Activated CD4-positive, alpha-beta T cell treated with anti-CD3 and anti-CD28 coated beads, Interleukin-2, Interleukin-4, amounts not matched to agents 100 ng/mL and 50 ng/mL, durations not matched to agents 16 hours and 8 hours (primary cell): ENCODE data around the gene SLC37A2.

Source experiments
- DNase-seq: peaks from one replicate; pipeline ENCODE4 v3.0.0-alpha.2; 2020; ENCODE audit warnings: low spot score

Gene SLC37A2

GRCh38 chr11:125071435-125071834 lies 8.3 kb downstream of the SLC37A2 start:
- DNase-seq = no peak

GRCh38 chr11:125071846-125072217 lies 8.7 kb downstream of the SLC37A2 start:
- DNase-seq = no peak

- DNase-seq = no peak
Observed at GRCh38 chr11:125072218-125072960, 9.3 kb downstream of the SLC37A2 start.

GRCh38 chr11:125072961-125073590 lies 10.0 kb downstream of the SLC37A2 start:
- DNase-seq = no peak

GRCh38 chr11:125073616-125074483 lies 10.7 kb downstream of the SLC37A2 start:
- no peak for DNase-seq

GRCh38 chr11:125074511-125075241 lies 11.6 kb downstream of the SLC37A2 start:
- DNase-seq = no peak

GRCh38 chr11:125075242-125075625 lies 12.1 kb downstream of the SLC37A2 start:
- no peak for DNase-seq

- no peak for DNase-seq
Observed at GRCh38 chr11:125075900-125076317, 12.8 kb downstream of the SLC37A2 start.

GRCh38 chr11:125076378-125076945 lies 13.4 kb downstream of the SLC37A2 start:
- no peak for DNase-seq

- DNase-seq = no peak
Observed at GRCh38 chr11:125078016-125078415, 14.9 kb downstream of the SLC37A2 start.

GRCh38 chr11:125078516-125079140 lies 15.5 kb downstream of the SLC37A2 start:
- no peak for DNase-seq

- DNase-seq = no peak
Observed at GRCh38 chr11:125079151-125079877, 16.2 kb downstream of the SLC37A2 start.

- DNase-seq = no peak
Observed at GRCh38 chr11:125079878-125080530, 16.9 kb downstream of the SLC37A2 start.

- no peak for DNase-seq
Observed at GRCh38 chr11:125080531-125080911, 17.4 kb downstream of the SLC37A2 start.

GRCh38 chr11:125081098-125081798 lies 18.1 kb downstream of the SLC37A2 start:
- DNase-seq = no peak

- DNase-seq = no peak
Observed at GRCh38 chr11:125082040-125082439, 18.9 kb downstream of the SLC37A2 start.

- no peak for DNase-seq
Observed at GRCh38 chr11:125082611-125083311, 19.7 kb downstream of the SLC37A2 start.

- no peak for DNase-seq
Observed at GRCh38 chr11:125083312-125084056, 20.4 kb downstream of the SLC37A2 start.
